K562 (cell line): ENCODE data around the gene IPCEF1. TPM values are rescaled to one million over a fixed set of nuclear protein-coding genes. Genes with fewer than 3 reads are reported as not detected.

Experiments used
- DACH1 ChIP-seq: fragments of 450-650 bp; IDR thresholded peaks from 2 replicates; pipeline ENCODE4 v1.6.1; 2018; ENCODE audit not compliant: partially characterized antibody
- FOXJ3 ChIP-seq: sonication (generic); formaldehyde crosslinking; IDR thresholded peaks from 2 replicates; pipeline ENCODE4 v1.4.0; 2020; ENCODE audit warnings: mild to moderate bottlenecking, missing genetic modification reagents
- GABPA ChIP-seq: fragments of 200-800 bp; sonication (Bioruptor generic); conservative IDR thresholded peaks from 2 replicates; pipeline ENCODE4 v1.6.1; 2016; ENCODE audit warnings: low read depth, missing genetic modification characterization, missing compliant biosample characterization
- GABPB2 ChIP-seq: fragments of 250-450 bp; sonication (Bioruptor Pico); conservative IDR thresholded peaks from 2 replicates; pipeline ENCODE4 v1.5.1; 2021; ENCODE audit warnings: mild to moderate bottlenecking
- HLTF ChIP-seq: fragments of 450-650 bp; IDR thresholded peaks from 2 replicates; pipeline ENCODE4 v1.6.1; 2016
- ILK ChIP-seq: fragments of 450-650 bp; IDR thresholded peaks from 2 replicates; pipeline ENCODE4 v1.6.1; 2016; ENCODE audit warnings: missing genetic modification characterization, low read depth, mild to moderate bottlenecking, missing compliant biosample characterization, moderate library complexity, borderline replicate concordance
- MAFG ChIP-seq: fragments of 450-650 bp; conservative IDR thresholded peaks from 2 replicates; pipeline ENCODE4 v1.6.1; 2016; ENCODE audit warnings: missing genetic modification characterization, missing compliant biosample characterization
- MCM7 ChIP-seq, 2 experiments: fragments of 450-650 bp; IDR thresholded peaks; 2 replicates each; pipeline ENCODE4 v1.6.1; 2016 to 2018
- MEIS2 ChIP-seq: fragments of 450-650 bp; IDR thresholded peaks from 2 replicates; pipeline ENCODE4 v1.6.1; 2014; ENCODE audit warnings: mild to moderate bottlenecking; ENCODE audit not compliant: partially characterized antibody
- NFE2 ChIP-seq: IDR thresholded peaks from 2 replicates; pipeline ENCODE4 v1.6.1; 2014; ENCODE audit warnings: antibody characterized with exemption, low read depth
- NFRKB ChIP-seq: fragments of 450-650 bp; IDR thresholded peaks from 2 replicates; pipeline ENCODE4 v1.6.1; 2016; ENCODE audit warnings: low read depth
- RBBP5 ChIP-seq: fragments of 200-600 bp; sonication (generic); IDR thresholded peaks from 2 replicates; pipeline ENCODE4 v1.6.1; 2012; ENCODE audit warnings: borderline replicate concordance, mild to moderate bottlenecking, low read length, control low read depth, inconsistent platforms; ENCODE audit not compliant: insufficient read depth, poor library complexity, severe bottlenecking
- SAFB ChIP-seq: fragments of 200-400 bp; formaldehyde crosslinking; IDR thresholded peaks from 2 replicates; pipeline ENCODE4 v1.6.1; 2017; ENCODE audit warnings: low read depth, low read length, borderline replicate concordance
- SETDB1 ChIP-seq: IDR thresholded peaks from one replicate; pipeline ENCODE4 v1.6.1; 2012; ENCODE audit warnings: low read length, control low read depth, inconsistent platforms
- SNRNP70 ChIP-seq: fragments of 200-400 bp; formaldehyde crosslinking; optimal IDR thresholded peaks from 2 replicates; pipeline ENCODE3; 2017; ENCODE audit warnings: low read depth, low read length
- SPI1 ChIP-seq: IDR thresholded peaks from 2 replicates; pipeline ENCODE4 v1.6.1; 2011; ENCODE audit warnings: low read depth, low read length, control low read depth, borderline replicate concordance
- SRSF3 ChIP-seq: fragments of 200-400 bp; formaldehyde crosslinking; IDR thresholded peaks from 2 replicates; pipeline ENCODE4 v1.6.1; 2016; ENCODE audit warnings: mild to moderate bottlenecking, low read length, moderate library complexity; ENCODE audit not compliant: insufficient read depth
- TGIF2 ChIP-seq: sonication (generic); formaldehyde crosslinking; IDR thresholded peaks from 2 replicates; pipeline ENCODE4 v1.8.1; 2022; ENCODE audit warnings: mild to moderate bottlenecking, missing genetic modification reagents, moderate library complexity
- THAP12 ChIP-seq: fragments of 250-450 bp; sonication (Bioruptor Pico); IDR thresholded peaks from 2 replicates; pipeline ENCODE4 v1.9.0; 2021; ENCODE audit warnings: mild to moderate bottlenecking, inconsistent platforms
- ZFX ChIP-seq: sonication (generic); formaldehyde crosslinking; IDR thresholded peaks from 2 replicates; pipeline ENCODE4 v1.8.0; 2022; ENCODE audit warnings: mild to moderate bottlenecking, missing genetic modification reagents, moderate library complexity
- ZNF239 ChIP-seq: fragments of 250-450 bp; sonication (Bioruptor Pico); IDR thresholded peaks from 2 replicates; pipeline ENCODE4 v1.4.0; 2020; ENCODE audit warnings: mild to moderate bottlenecking
- polyA plus RNA-seq, 8 experiments: library from polyadenylated mRNA; depleted of rRNA in 4 of 8; stranded (reverse) in 5 of 8; unstranded in 3 of 8; fragments of >200 nt; fragmentation: Nextera tagmentation in 2 of 8; fragmentation: Illumina TruSeq in 1 of 8; extraction: Ambion mirVana in 2 of 8; extraction: Trizol in 1 of 8; gene quantifications; 2 replicates each; pipeline versions ENCODE4 v1.2.1 to v1.2.3, GENCODE V29; 2011 to 2014; ENCODE audit warnings: inconsistent platforms in 1 of 8, missing spikeins in 1 of 8
- total RNA-seq, 7 experiments: library from RNA; depleted of rRNA in 6 of 7; stranded (reverse); fragments of >200 nt in 6 of 7; fragmentation: Illumina TruSeq in 2 of 7; extraction: Trizol in 2 of 7; gene quantifications; 2 replicates each; pipeline versions ENCODE4 v1.2.1 to v1.2.3, GENCODE V29; 2011 to 2021; ENCODE audit warnings: low replicate concordance in 1 of 7
- TF ChIP-seq, protein P1 (sequence below): fragments of 250-450 bp; sonication (Bioruptor Pico); IDR thresholded peaks from 2 replicates; pipeline ENCODE4 v1.5.1; 2021; ENCODE audit warnings: mild to moderate bottlenecking
- TF ChIP-seq, protein P2 (sequence below): sonication (generic); formaldehyde crosslinking; IDR thresholded peaks from 2 replicates; pipeline ENCODE4 v1.9.0; 2022; ENCODE audit warnings: mild to moderate bottlenecking, missing genetic modification reagents
- TF ChIP-seq, protein P3 (sequence below): sonication (generic); formaldehyde crosslinking; IDR thresholded peaks from 2 replicates; pipeline ENCODE4 v1.8.0; 2022; ENCODE audit warnings: mild to moderate bottlenecking, missing genetic modification reagents

The IPCEF1 gene
- total and polyA plus RNA-seq, 9 of the 15 experiments (the other 6 are each of a cell fraction or from before 2014, with no cell fraction given): 0.14 to 0.18 TPM; not detected in 7

DNA sequence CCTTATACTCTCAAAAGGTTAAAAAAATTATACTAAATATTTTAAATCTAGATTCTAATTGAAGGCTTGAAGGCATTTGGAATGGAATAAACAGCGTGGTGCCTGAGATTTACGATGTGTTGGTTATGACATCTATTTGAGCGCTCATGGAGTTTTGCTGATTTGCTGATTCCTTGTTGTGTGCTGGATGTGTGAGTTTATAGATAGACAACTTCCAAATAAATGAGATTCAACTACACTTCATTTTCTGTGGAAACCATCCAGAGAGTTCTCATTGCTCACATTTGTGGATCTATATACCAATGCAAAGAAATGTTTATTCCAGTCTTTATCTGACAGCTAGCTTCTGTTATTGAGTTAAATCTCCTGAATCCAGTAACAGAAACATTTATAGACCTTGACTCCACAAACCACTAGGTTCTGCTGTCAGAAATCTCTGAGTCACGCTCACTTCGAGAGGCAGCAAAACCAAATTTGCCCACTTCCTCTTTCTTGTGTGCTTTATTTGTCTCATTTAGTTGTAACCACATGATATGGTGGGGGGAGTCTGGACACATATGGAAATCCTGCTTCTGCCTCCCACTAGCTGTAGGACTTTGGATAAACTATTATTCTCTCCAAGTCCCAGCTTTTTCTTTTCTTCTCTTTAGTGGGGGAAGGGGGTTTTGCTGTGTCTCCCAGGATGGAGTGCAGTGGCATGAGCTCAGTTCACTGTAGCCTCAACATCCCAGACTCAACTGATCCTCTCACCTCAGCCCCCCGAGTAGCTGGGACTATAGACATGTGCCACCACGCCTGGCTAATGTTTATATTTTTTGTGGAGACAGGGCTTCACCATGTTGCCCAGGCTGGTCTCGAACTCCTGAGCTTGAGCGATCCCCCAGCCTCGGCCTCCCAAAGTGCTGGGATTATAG is 54.5 kb downstream of the IPCEF1 start (continued):
- TF ChIP-seq SAFB: no peak
- no peak for TF ChIP-seq SRSF3
- TF ChIP-seq, protein P1, sequence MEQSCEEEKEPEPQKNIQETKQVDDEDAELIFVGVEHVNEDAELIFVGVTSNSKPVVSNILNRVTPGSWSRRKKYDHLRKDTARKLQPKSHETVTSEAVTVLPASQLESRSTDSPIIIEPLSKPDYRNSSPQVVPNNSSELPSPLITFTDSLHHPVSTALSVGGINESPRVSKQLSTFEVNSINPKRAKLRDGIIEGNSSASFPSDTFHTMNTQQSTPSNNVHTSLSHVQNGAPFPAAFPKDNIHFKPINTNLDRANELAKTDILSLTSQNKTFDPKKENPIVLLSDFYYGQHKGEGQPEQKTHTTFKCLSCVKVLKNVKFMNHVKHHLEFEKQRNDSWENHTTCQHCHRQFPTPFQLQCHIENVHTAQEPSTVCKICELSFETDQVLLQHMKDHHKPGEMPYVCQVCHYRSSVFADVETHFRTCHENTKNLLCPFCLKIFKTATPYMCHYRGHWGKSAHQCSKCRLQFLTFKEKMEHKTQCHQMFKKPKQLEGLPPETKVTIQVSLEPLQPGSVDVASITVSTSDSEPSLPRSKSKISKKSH (CRISPR knock-in tag): no peak
- TF ChIP-seq, protein P2, sequence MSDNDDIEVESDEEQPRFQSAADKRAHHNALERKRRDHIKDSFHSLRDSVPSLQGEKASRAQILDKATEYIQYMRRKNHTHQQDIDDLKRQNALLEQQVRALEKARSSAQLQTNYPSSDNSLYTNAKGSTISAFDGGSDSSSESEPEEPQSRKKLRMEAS (CRISPR knock-in tag): no peak
- no peak for TF ChIP-seq TGIF2
- peak; percentile 24 for TF ChIP-seq MEIS2
- TF ChIP-seq MCM7 (IDR thresholded peaks at IDR 0.05): no peak
- TF ChIP-seq NFRKB: no peak
- TF ChIP-seq ILK (tag): no peak
- TF ChIP-seq MAFG (tag): 0 out of 2 replicates have a peak, but pooled peaks have one; percentile 14
- peak; percentile 100 for TF ChIP-seq SPI1
- TF ChIP-seq, protein P3, sequence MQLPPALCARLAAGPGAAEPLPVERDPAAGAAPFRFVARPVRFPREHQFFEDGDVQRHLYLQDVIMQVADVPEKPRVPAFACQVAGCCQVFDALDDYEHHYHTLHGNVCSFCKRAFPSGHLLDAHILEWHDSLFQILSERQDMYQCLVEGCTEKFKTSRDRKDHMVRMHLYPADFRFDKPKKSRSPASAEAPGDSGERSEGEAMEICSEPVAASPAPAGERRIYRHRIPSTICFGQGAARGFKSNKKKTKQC (CRISPR knock-in tag): no peak
- TF ChIP-seq SNRNP70: no peak
- TF ChIP-seq DACH1: no peak
- 0 out of 2 replicates have a peak, but pooled peaks have one; percentile 7 for TF ChIP-seq GABPA (tag)
- TF ChIP-seq GABPB2 (CRISPR knock-in tag): no peak
- no peak for TF ChIP-seq FOXJ3 (CRISPR knock-in tag)
- TF ChIP-seq THAP12 (CRISPR knock-in tag): no peak
- TF ChIP-seq RBBP5: no peak
- TF ChIP-seq ZFX (CRISPR knock-in tag): no peak
- no peak for TF ChIP-seq ZNF239 (CRISPR knock-in tag)
- TF ChIP-seq NFE2: peak; percentile 89
- TF ChIP-seq SETDB1: no peak
- no peak for TF ChIP-seq HLTF
